ENCODE results near the gene PPP1R7.
A peak's percentile ranks its signal among the peaks of the same experiment; 100 is the strongest.

Gene PPP1R7

GRCh38 chr2:241112592-241112991, 37.7 kb upstream of the PPP1R7 start:
- H3K27ac Mint-ChIP-seq: peak overlapping the region; percentile 95 to 97
- H3K27me3 Mint-ChIP-seq: no peaks in the 10 kb centered on the region
- DNase-seq (peak; percentile 43 to 88), ATAC-seq (peak; percentile 82)
- H3K4me1 Mint-ChIP-seq: peaks cover 60% of the 10 kb centered on the region
- peak overlapping the region; percentile 88 to 93 for H3K4me3 Mint-ChIP-seq
- H3K9me3 Mint-ChIP-seq: no peaks in the 10 kb centered on the region

GRCh38 chr2:241114836-241115235, 35.4 kb upstream of the PPP1R7 start:
- Mint-ChIP-seq H3K27me3 (no peaks in the 10 kb centered on the region), H3K4me3 (no peak overlapping the region), H3K9me3 (no peaks in the 10 kb centered on the region), H3K4me1 (peaks cover 38% of the 10 kb centered on the region), H3K27ac (no peak overlapping the region)
- no peak for ATAC-seq
- no peak for DNase-seq

GRCh38 chr2:241115361-241115760, 34.9 kb upstream of the PPP1R7 start:
- no peaks in the 10 kb centered on the region for H3K27me3 Mint-ChIP-seq
- no peak overlapping the region for H3K4me3 Mint-ChIP-seq
- H3K9me3 Mint-ChIP-seq: peaks cover 3% of the 10 kb centered on the region in 2 donors
- H3K27ac Mint-ChIP-seq: no peak overlapping the region
- H3K4me1 Mint-ChIP-seq: peaks cover 35% of the 10 kb centered on the region
- ATAC-seq (no peak), DNase-seq (no peak)

- no peak overlapping the region for H3K27ac Mint-ChIP-seq
- ATAC-seq (no peak), DNase-seq (no peak)
- peaks cover 5 to 10% of the 10 kb centered on the region in 2 donors for H3K9me3 Mint-ChIP-seq
- H3K27me3 Mint-ChIP-seq: no peaks in the 10 kb centered on the region
- peaks cover 22% of the 10 kb centered on the region for H3K4me1 Mint-ChIP-seq
- no peak overlapping the region for H3K4me3 Mint-ChIP-seq
These were observed 33.4 kb upstream of the PPP1R7 start for GRCh38 chr2:241116606-241117560.

- Mint-ChIP-seq H3K27me3 (no peaks in the 10 kb centered on the region), H3K4me3 (no peak overlapping the region), H3K27ac (no peak overlapping the region), H3K4me1 (peaks cover 13% of the 10 kb centered on the region), H3K9me3 (peaks cover 5 to 10% of the 10 kb centered on the region in 2 donors)
- ATAC-seq (no peak), DNase-seq (no peak)
These were observed 31.3 kb upstream of the PPP1R7 start for GRCh38 chr2:241118737-241119505.

- no peak for DNase-seq
- peak; percentile 77 for ATAC-seq
- H3K27me3 Mint-ChIP-seq: no peaks in the 10 kb centered on the region
- peaks cover 19% of the 10 kb centered on the region for H3K4me1 Mint-ChIP-seq
- no peak overlapping the region for H3K4me3 Mint-ChIP-seq
- H3K27ac Mint-ChIP-seq: no peak overlapping the region
- peaks cover 5 to 10% of the 10 kb centered on the region in 2 donors for H3K9me3 Mint-ChIP-seq
These were observed 29.8 kb upstream of the PPP1R7 start for GRCh38 chr2:241120440-241120839.

GRCh38 chr2:241121008-241121407, 29.3 kb upstream of the PPP1R7 start:
- Mint-ChIP-seq H3K9me3 (peaks cover 5 to 10% of the 10 kb centered on the region in 2 donors), H3K4me1 (peaks cover 25% of the 10 kb centered on the region), H3K27ac (no peak overlapping the region), H3K4me3 (no peak overlapping the region), H3K27me3 (no peaks in the 10 kb centered on the region)
- DNase-seq (no peak), ATAC-seq (no peak)

GRCh38 chr2:241122376-241123002, 27.8 kb upstream of the PPP1R7 start:
- H3K9me3 Mint-ChIP-seq: peaks cover 5 to 10% of the 10 kb centered on the region in 2 donors
- H3K27me3 Mint-ChIP-seq: no peaks in the 10 kb centered on the region
- no peak overlapping the region for H3K4me3 Mint-ChIP-seq
- no peak for DNase-seq
- no peak for ATAC-seq
- no peak overlapping the region for H3K27ac Mint-ChIP-seq
- peaks cover 35% of the 10 kb centered on the region for H3K4me1 Mint-ChIP-seq

GRCh38 chr2:241123816-241124536, 26.3 kb upstream of the PPP1R7 start:
- peak overlapping the region; percentile 46 to 63 for H3K4me3 Mint-ChIP-seq
- DNase-seq (no peak), ATAC-seq (peak; percentile 33)
- peaks cover 50% of the 10 kb centered on the region for H3K4me1 Mint-ChIP-seq
- peak overlapping the region; percentile 11 to 72 for H3K27ac Mint-ChIP-seq
- H3K9me3 Mint-ChIP-seq: peaks cover 5 to 10% of the 10 kb centered on the region in 2 donors
- H3K27me3 Mint-ChIP-seq: no peaks in the 10 kb centered on the region

- Mint-ChIP-seq H3K27ac (peak overlapping the region in 1 of 2 donors; percentile 76), H3K27me3 (no peaks in the 10 kb centered on the region), H3K9me3 (peaks cover 0 to 4% of the 10 kb centered on the region in 2 donors), H3K4me3 (peak overlapping the region; percentile 40 to 52), H3K4me1 (peaks cover 55% of the 10 kb centered on the region)
- no peak for ATAC-seq
- no peak for DNase-seq
These were observed 24.6 kb upstream of the PPP1R7 start for GRCh38 chr2:241125626-241126025.

GRCh38 chr2:241126201-241126611, 24.1 kb upstream of the PPP1R7 start:
- Mint-ChIP-seq H3K4me3 (peak overlapping the region; percentile 40 to 52), H3K27ac (peak overlapping the region in 1 of 2 donors; percentile 19), H3K27me3 (no peaks in the 10 kb centered on the region), H3K4me1 (peaks cover 55% of the 10 kb centered on the region), H3K9me3 (no peaks in the 10 kb centered on the region)
- no peak for DNase-seq
- no peak for ATAC-seq

- ATAC-seq: no peak
- Mint-ChIP-seq H3K4me3 (peak overlapping the region in 1 of 2 donors; percentile 85), H3K27ac (peak overlapping the region in 1 of 2 donors; percentile 33), H3K9me3 (no peaks in the 10 kb centered on the region), H3K27me3 (no peaks in the 10 kb centered on the region), H3K4me1 (peaks cover 55% of the 10 kb centered on the region)
- DNase-seq: no peak
These were observed 23.5 kb upstream of the PPP1R7 start for GRCh38 chr2:241126771-241127202.

GRCh38 chr2:241128266-241128665, 22.0 kb upstream of the PPP1R7 start:
- H3K4me3 Mint-ChIP-seq: peak overlapping the region; percentile 78 to 85
- DNase-seq (no peak), ATAC-seq (no peak)
- peak overlapping the region; percentile 100 for H3K27ac Mint-ChIP-seq
- H3K4me1 Mint-ChIP-seq: peaks cover 59% of the 10 kb centered on the region
- no peaks in the 10 kb centered on the region for H3K9me3 Mint-ChIP-seq
- H3K27me3 Mint-ChIP-seq: no peaks in the 10 kb centered on the region

- peaks cover 54% of the 10 kb centered on the region for H3K4me1 Mint-ChIP-seq
- no peaks in the 10 kb centered on the region for H3K27me3 Mint-ChIP-seq
- H3K4me3 Mint-ChIP-seq: peak overlapping the region; percentile 8 to 28
- H3K9me3 Mint-ChIP-seq: no peaks in the 10 kb centered on the region
- ATAC-seq (no peak), DNase-seq (no peak)
- peak overlapping the region; percentile 82 to 91 for H3K27ac Mint-ChIP-seq
These were observed 21.0 kb upstream of the PPP1R7 start for GRCh38 chr2:241129086-241129871.

Measured in stimulated activated naive CD8-positive, alpha-beta T cell treated with anti-CD3 and anti-CD28 coated beads, Interleukin-15, amount 100 ng/mL, for 72 hours (primary cell).